Measurements from ENCODE around the gene COA7.

- TF ChIP-seq USF1 (IDR thresholded peaks at IDR 0.05; ENCODE audit: borderline replicate concordance, extremely low read length, insufficient read depth, low read depth, low read length) = no peak
- TF ChIP-seq SMAD1 (IDR thresholded peaks at IDR 0.05; ENCODE audit: low read depth, partially characterized antibody) = no peak
- TF ChIP-seq EZH2 (IDR thresholded peaks at IDR 0.05; ENCODE audit: borderline replicate concordance, control insufficient read depth, low read depth, low read length) = no peak
- TF ChIP-seq DPF2 (IDR thresholded peaks at IDR 0.05) = no peak
- TF ChIP-seq EP300 (IDR thresholded peaks at IDR 0.05; ENCODE audit: borderline replicate concordance in 1 of 2, control insufficient read depth in 1 of 2, low read depth in 2 of 2, low read length in 2 of 2) = no peak
Measured at GRCh38 chr1:52680353-52680752, 17.8 kb downstream of the COA7 start.
